Thoracic aorta endothelial cell (primary cell): ENCODE measurements around the gene GRK6. TPM values are rescaled to one million over a fixed set of nuclear protein-coding genes. Genes with fewer than 3 reads are reported as not detected.

Experiments
- total RNA-seq: library from RNA; depleted of rRNA; stranded (reverse); fragments of >200 nt; gene quantifications from 2 replicates; pipeline ENCODE4 v1.2.3, GENCODE V29; 2012

The GRK6 gene
- 30.7 and 38.6 TPM in 2 replicates for total RNA-seq

DNA sequence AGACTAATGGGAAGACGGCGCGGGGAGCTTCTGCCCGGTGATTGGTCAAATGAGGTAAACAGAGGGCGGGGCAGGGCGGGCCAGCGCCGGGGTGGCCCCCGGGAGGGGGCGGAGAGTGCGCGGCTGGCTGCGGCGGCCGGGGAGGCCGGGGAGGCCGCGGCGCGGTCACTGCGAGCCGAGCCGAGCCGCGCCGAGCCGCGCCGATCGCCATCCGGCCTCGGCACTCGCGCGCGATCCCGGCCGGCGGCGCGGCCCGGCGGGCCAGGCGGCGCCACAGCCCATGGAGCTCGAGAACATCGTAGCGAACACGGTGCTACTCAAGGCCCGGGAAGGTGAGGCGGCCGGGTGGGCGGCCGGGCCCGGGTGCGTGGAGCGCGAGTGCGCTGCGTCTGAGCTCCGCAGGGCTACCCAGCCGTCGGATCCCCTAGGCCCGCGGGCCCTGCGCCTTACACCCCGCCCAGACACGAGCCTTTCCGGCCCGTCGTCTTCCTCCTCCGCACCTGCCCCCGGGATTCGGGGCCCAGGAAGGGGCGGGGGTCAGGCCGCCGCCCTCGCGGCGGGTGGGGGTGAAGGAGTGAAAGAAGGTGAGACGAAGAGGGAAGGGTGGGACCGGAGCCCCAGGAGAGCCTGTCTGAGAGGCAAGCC lies at the start of gene GRK6:
GRK6 (plus strand) TSS at position 111 of the 645 bp plus-strand sequence; CDS start at position 281, 170 bp downstream.

DNA sequence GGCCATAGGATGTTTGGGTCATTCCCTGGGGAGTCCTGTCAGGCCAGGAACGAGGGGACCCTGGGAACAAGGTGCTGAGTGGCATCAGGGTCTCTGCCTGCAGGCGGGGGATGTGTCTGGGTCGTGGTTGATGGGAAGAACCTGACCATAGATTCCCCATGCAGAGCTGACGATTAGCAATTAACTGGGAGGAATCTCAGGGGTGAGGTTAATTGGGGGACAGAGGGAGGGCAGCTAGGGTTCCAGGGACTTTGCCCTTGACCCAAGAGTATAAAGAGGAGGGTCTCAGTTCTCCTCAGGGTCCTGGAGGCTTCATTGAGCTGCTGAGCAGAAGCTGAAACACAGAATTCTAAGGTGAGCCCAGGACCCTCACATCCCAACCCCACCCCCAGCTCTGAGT lies 42.3 kb upstream of the GRK6 start, which contains the start of gene SLC34A1:
SLC34A1 (plus strand) TSS at position 301 of the 400 bp plus-strand sequence. CDS start 1,308 bp downstream, outside the sequence.

GRCh38 chr5:177399997-177400868 lies 26.2 kb upstream of the GRK6 start, which contains the start of gene PFN3:
TSS of gene PFN3 (minus strand) at chr5:177400661. CDS start at chr5:177400576, 85 bp downstream.

GRCh38 chr5:177409043-177409801 lies 17.3 kb upstream of the GRK6 start, which contains the start of gene F12:
TSS of gene F12 (minus strand) at chr5:177409564. CDS start at chr5:177409527, 37 bp downstream.

DNA sequence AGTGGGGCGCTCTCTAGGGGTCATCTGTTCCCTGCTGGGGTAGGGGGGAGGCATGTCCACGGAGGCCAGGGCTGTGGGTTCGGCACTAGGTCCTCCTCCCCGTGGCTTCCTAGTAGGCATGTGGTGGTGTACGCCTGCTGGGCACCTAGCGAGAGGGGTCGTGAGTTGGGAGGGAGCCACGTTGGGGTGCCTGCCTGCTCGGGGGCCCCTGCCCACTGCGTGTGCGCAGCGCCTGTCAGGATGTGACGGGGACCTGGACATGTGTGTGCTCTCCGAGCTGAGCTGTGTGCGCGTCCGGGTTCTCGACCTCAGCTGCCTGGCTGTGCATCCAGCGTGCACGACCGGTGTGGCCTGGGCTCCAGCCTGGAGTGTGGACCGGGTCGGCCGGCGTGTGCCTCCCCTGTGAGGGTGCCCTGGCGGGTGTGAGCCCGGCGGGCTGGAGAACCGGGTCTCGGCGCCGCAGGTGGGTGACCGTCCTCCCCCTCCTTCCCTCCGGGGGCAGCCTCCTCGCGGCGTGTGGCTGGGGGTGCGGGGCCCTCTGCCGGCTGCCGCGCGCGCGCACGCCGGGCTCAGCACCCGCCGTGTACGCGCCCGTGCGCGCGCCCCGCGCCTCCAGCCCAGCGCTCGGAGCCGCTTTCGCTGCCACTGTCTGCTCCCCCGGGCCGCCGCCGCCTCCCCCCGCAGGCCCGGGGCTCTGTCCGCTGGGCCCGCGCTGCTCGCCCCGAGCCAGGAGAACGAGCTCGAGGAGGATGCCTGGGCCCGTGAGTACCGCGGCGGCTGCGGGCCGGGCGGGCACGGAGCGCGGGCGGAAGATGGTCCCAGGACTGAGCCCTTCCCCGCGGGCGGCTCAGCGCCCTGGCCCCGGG lies 20.0 kb downstream of the GRK6 start, which contains the start of gene PRR7:
PRR7 (plus strand) TSS at position 615 of the 866 bp plus-strand sequence. CDS start 8,254 bp downstream, outside the sequence.

DNA sequence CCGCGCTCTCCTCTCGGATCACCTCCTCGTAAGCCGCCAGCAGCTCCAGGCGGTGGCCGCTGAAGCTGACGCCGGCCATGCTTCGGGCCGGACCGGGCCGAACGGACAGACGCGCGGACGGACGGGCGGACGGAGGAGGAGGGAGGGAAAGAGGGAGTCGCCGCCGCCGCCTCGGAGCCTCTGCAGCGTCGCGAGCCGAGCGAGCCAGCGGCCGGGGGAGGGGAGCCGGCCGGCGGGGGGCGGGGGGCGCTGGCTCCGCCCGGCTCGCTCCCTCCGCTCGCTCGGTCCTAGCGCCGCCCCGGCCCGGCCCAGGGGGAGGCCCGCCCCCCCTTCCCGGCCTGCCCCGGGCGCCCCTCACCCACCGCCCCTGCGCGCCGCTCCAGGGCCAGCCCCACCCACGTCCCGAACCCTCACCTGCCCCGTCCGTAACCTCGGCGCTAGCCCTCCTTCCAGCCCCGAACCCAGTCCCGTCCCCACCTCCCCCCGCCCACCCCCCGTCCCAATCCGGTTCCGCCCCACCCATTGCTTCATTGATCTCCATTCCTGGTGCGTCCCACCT lies 47.0 kb downstream of the GRK6 start, which contains the start of gene DBN1:
DBN1 (minus strand) TSS at position 192 of the 559 bp plus-strand sequence; CDS start at position 79, 113 bp downstream.

Other genes starting within 250 kb of the GRK6 start
- 11.1 and 11.8 TPM in 2 replicates for gene RAB24, start 123.0 kb upstream of the GRK6 start, total RNA-seq
- 217 TPM in 2 replicates for gene PRELID1, start 122.9 kb upstream of the GRK6 start, total RNA-seq
- gene MXD3, start 114.8 kb upstream of the GRK6 start, total RNA-seq = 14.4 and 22.3 TPM in 2 replicates
- gene LMAN2, start 75.0 kb upstream of the GRK6 start, total RNA-seq = 255 and 380 TPM in 2 replicates
- gene RGS14, start 68.8 kb upstream of the GRK6 start, total RNA-seq = 7.4 and 10.3 TPM in 2 replicates
- gene SLC34A1, start 42.2 kb upstream of the GRK6 start, total RNA-seq = not detected in 2 replicates
- gene PFN3, start 26.0 kb upstream of the GRK6 start, total RNA-seq = not detected in 2 replicates
- 1.7 and 1.9 TPM in 2 replicates for gene F12, start 17.1 kb upstream of the GRK6 start, total RNA-seq
- gene PRR7, start 20.1 kb downstream of the GRK6 start, total RNA-seq = 8.9 and 11.9 TPM in 2 replicates
- 204 and 221 TPM in 2 replicates for gene DBN1, start 47.0 kb downstream of the GRK6 start, total RNA-seq
- 82.6 and 90.2 TPM in 2 replicates for gene PDLIM7, start 70.9 kb downstream of the GRK6 start, total RNA-seq
- 0.86 and 2.8 TPM in 2 replicates for gene DOK3, start 83.2 kb downstream of the GRK6 start, total RNA-seq
- gene DDX41, start 90.3 kb downstream of the GRK6 start, total RNA-seq = 72.4 and 90.8 TPM in 2 replicates
- 21.1 and 30.5 TPM in 2 replicates for gene FAM193B, start 127.9 kb downstream of the GRK6 start, total RNA-seq
- gene TMED9, start 165.5 kb downstream of the GRK6 start, total RNA-seq = 120 and 127 TPM in 2 replicates
- gene B4GALT7, start 173.5 kb downstream of the GRK6 start, total RNA-seq = 23.3 and 27.5 TPM in 2 replicates